SK-N-SH (cell line): ENCODE data around the gene CUX1. TPM values are rescaled to one million over a fixed set of nuclear protein-coding genes. Genes with fewer than 3 reads are reported as not detected.

Experiments
- CTCF ChIA-PET: fragments of 300-600, 350-600 bp; formaldehyde crosslinking; extraction: SDS; loops from one replicate; lab custom pipeline; 2021; lab: Yijun Ruan, JAX
- POLR2A ChIA-PET: fragments of 350-600 bp; sonication (Branson Sonifier 250); formaldehyde crosslinking; extraction: SDS; loops from one replicate; lab custom pipeline; 2020; ENCODE audit warnings: antibody characterized with exemption, inconsistent platforms; lab: Yijun Ruan, JAX
- DNase-seq: peaks from one replicate; pipeline ENCODE4 v3.0.0; 2012
- H2AFZ ChIP-seq: fragments of 200-600 bp; sonication (generic); 2 replicates; pipeline ENCODE4 v1.8.1; 2016; ENCODE audit warnings: antibody characterized with exemption, mild to moderate bottlenecking, low read depth
- H3F3A ChIP-seq: fragments of 200-600 bp; sonication (generic); replicated peaks from 2 replicates; pipeline ENCODE3; 2016; ENCODE audit warnings: antibody characterized with exemption, mild to moderate bottlenecking; ENCODE audit not compliant: insufficient read depth
- H3K27ac ChIP-seq, 2 experiments: fragments of 200-500 bp in 1 of 2; fragments of 200-600 bp in 1 of 2; sonication (Bioruptor generic) in 1 of 2; sonication (generic), shearing (Covaris generic) in 1 of 2; 2 replicates each; pipeline versions ENCODE4 v1.5.1 to v1.6.1; 2014 to 2016; ENCODE audit warnings: low read depth in 2 of 2, inconsistent platforms in 1 of 2, low read length in 1 of 2, mild to moderate bottlenecking in 1 of 2, mixed read lengths in 1 of 2
- H3K27me3 ChIP-seq: fragments of 200-600 bp; sonication (generic), shearing (Covaris generic); 2 replicates; pipeline ENCODE4 v1.6.1; 2016; ENCODE audit warnings: mixed run types; ENCODE audit not compliant: insufficient read depth
- H3K36me3 ChIP-seq, 2 experiments: fragments of 200-500 bp in 1 of 2; fragments of 200-600 bp in 1 of 2; sonication (Bioruptor generic) in 1 of 2; sonication (generic) in 1 of 2; replicated peaks in 1 of 2; 2 replicates each; pipeline versions ENCODE3 to v1.5.1; 2014 to 2016; ENCODE audit warnings: low read length in 1 of 2, mild to moderate bottlenecking in 1 of 2; ENCODE audit not compliant: insufficient read depth in 2 of 2, control insufficient read depth in 1 of 2
- H3K4me1 ChIP-seq, 2 experiments: fragments of 200-500 bp in 1 of 2; fragments of 200-600 bp in 1 of 2; sonication (Bioruptor generic) in 1 of 2; sonication (generic), shearing (Covaris generic) in 1 of 2; 2 replicates each; pipeline versions ENCODE4 v1.5.1 to v1.6.1; 2014 to 2016; ENCODE audit warnings: low read depth in 1 of 2, low read length in 1 of 2, mixed run types in 1 of 2; ENCODE audit not compliant: insufficient read depth in 2 of 2, control insufficient read depth in 1 of 2
- H3K4me2 ChIP-seq: fragments of 200-600 bp; sonication (generic), shearing (Covaris generic); 2 replicates; pipeline ENCODE4 v1.6.1; 2017; ENCODE audit warnings: mixed run types
- H3K4me3 ChIP-seq, 2 experiments: fragments of 200-500 bp in 1 of 2; fragments of 200-600 bp in 1 of 2; sonication (Bioruptor generic) in 1 of 2; sonication (generic), shearing (Covaris generic) in 1 of 2; 2 replicates each; pipeline versions ENCODE4 v1.5.1 to v1.8.1; 2014 to 2016; ENCODE audit warnings: low read depth in 2 of 2, inconsistent platforms in 1 of 2, low read length in 1 of 2, mild to moderate bottlenecking in 1 of 2, mixed read lengths in 1 of 2, moderate library complexity in 1 of 2
- H3K79me2 ChIP-seq: fragments of 200-600 bp; sonication (generic); 2 replicates; pipeline ENCODE4 v1.8.1; 2017; ENCODE audit warnings: mild to moderate bottlenecking; ENCODE audit not compliant: insufficient read depth
- H3K9ac ChIP-seq: fragments of 200-600 bp; sonication (generic); 2 replicates; pipeline ENCODE4 v1.6.1; 2017; ENCODE audit warnings: mixed run types
- H3K9me2 ChIP-seq: fragments of 200-600 bp; sonication (generic); 2 replicates; pipeline ENCODE4 v1.6.1; 2017; ENCODE audit warnings: mixed run types
- H3K9me3 ChIP-seq: fragments of 200-600 bp; sonication (generic); 2 replicates; pipeline ENCODE4 v1.6.1; 2017; ENCODE audit warnings: mixed run types, mild to moderate bottlenecking, moderate library complexity
- H4K20me1 ChIP-seq: fragments of 200-600 bp; sonication (generic); 2 replicates; pipeline ENCODE4 v1.6.1; 2017; ENCODE audit warnings: mild to moderate bottlenecking, mixed run types; ENCODE audit not compliant: insufficient read depth
- CHD2 ChIP-seq: fragments of 150-350 bp; IDR thresholded peaks from 2 replicates; pipeline ENCODE4 v1.6.1; 2018; ENCODE audit warnings: low read length; ENCODE audit not compliant: partially characterized antibody
- CTCF ChIP-seq: fragments of 200-600 bp; sonication (generic); IDR thresholded peaks from 2 replicates; pipeline ENCODE4 v1.6.1; 2017; ENCODE audit warnings: antibody characterized with exemption, mild to moderate bottlenecking, moderate library complexity
- ELF1 ChIP-seq: IDR thresholded peaks from 2 replicates; pipeline ENCODE4 v1.4.0; 2012
- EP300 ChIP-seq, 2 experiments: IDR thresholded peaks; 2 replicates each; pipeline versions ENCODE4 v1.4.0 to v1.6.1; 2012; ENCODE audit warnings: borderline replicate concordance in 1 of 2, low read depth in 1 of 2, low read length in 1 of 2
- EZH2phosphoT487 ChIP-seq: fragments of 200-600 bp; sonication (generic); IDR thresholded peaks from 2 replicates; pipeline ENCODE4 v1.6.1; 2017; ENCODE audit warnings: low read depth, mixed run types, mild to moderate bottlenecking, antibody characterized with exemption, moderate library complexity, borderline replicate concordance
- FOXJ3 ChIP-seq: sonication (generic); formaldehyde crosslinking; IDR thresholded peaks from 2 replicates; pipeline ENCODE4 v1.5.1; 2020; ENCODE audit warnings: mild to moderate bottlenecking, missing genetic modification reagents
- FOXM1 ChIP-seq: IDR thresholded peaks from 2 replicates; pipeline ENCODE4 v1.4.0; 2012; ENCODE audit warnings: low read depth, mild to moderate bottlenecking
- GABPA ChIP-seq: IDR thresholded peaks from 2 replicates; pipeline ENCODE4 v1.4.0; 2012; ENCODE audit warnings: low read depth, mild to moderate bottlenecking
- GATA2 ChIP-seq: sonication (generic); formaldehyde crosslinking; IDR thresholded peaks from 2 replicates; pipeline ENCODE4 v1.5.0; 2020; ENCODE audit warnings: mild to moderate bottlenecking, missing genetic modification reagents
- JUND ChIP-seq: IDR thresholded peaks from 2 replicates; pipeline ENCODE4 v1.4.0; 2012
- NFIC ChIP-seq: IDR thresholded peaks from 2 replicates; pipeline ENCODE4 v1.4.0; 2012; ENCODE audit warnings: borderline replicate concordance
- NRF1 ChIP-seq: IDR thresholded peaks from 2 replicates; pipeline ENCODE4 v1.6.1; 2012; ENCODE audit warnings: low read depth, mild to moderate bottlenecking, low read length
- RCOR1 ChIP-seq: fragments of 150-350 bp; IDR thresholded peaks from 2 replicates; pipeline ENCODE4 v1.6.1; 2017; ENCODE audit warnings: antibody characterized with exemption, low read length
- RFX5 ChIP-seq: IDR thresholded peaks from 2 replicates; pipeline ENCODE4 v1.6.1; 2012; ENCODE audit warnings: mild to moderate bottlenecking, improper control_type of control experiment, low read length
- RXRA ChIP-seq: IDR thresholded peaks from 2 replicates; pipeline ENCODE4 v1.4.0; 2012; ENCODE audit warnings: low read depth, mild to moderate bottlenecking, borderline replicate concordance
- TAF1 ChIP-seq: IDR thresholded peaks from 2 replicates; pipeline ENCODE4 v1.6.1; 2012; ENCODE audit warnings: low read depth, mild to moderate bottlenecking, low read length, moderate library complexity, borderline replicate concordance
- TCF12 ChIP-seq: IDR thresholded peaks from 2 replicates; pipeline ENCODE4 v1.4.0; 2012
- YY1 ChIP-seq: IDR thresholded peaks from 2 replicates; pipeline ENCODE4 v1.4.0; 2012; ENCODE audit warnings: low read depth, mild to moderate bottlenecking
- whole genome bisulfite sequencing: methylation state at CpG from one replicate; pipeline ENCODE4 v1.1.6; 2017; ENCODE audit warnings: low lambda C conversion rate; 5-methylcytosine and 5-hydroxymethylcytosine counted together
- polyA plus RNA-seq, 3 experiments: library from polyadenylated mRNA; depleted of rRNA; stranded (reverse); fragments of >200 nt; gene quantifications; 2 replicates each; pipeline ENCODE4 v1.2.3, GENCODE V29; 2012
- TF ChIP-seq, protein P1 (sequence below): IDR thresholded peaks from 2 replicates; pipeline ENCODE4; 2012
- TF ChIP-seq, protein P2 (sequence below): IDR thresholded peaks from 2 replicates; pipeline ENCODE4 v1.4.0; 2012; ENCODE audit warnings: low read depth

Gene CUX1
- polyA plus RNA-seq, 1 of the 3 experiments (the other 2 are of a cell fraction), result 68.6 TPM

GRCh38 chr7:102106625-102107024, 289.2 kb downstream of the CUX1 start:
- POLR2A ChIA-PET, result no interaction called here
- H3K4me1 ChIP-seq, result no peaks in the 10 kb centered on the region
- H3K36me3 ChIP-seq, result peaks cover 11 to 28% of the 10 kb centered on the region in 2 experiments
- H3K9me2 ChIP-seq, result no peaks in the 10 kb centered on the region
- H3K4me2 ChIP-seq, result no peak overlapping the region
- H3K27me3 ChIP-seq, result no peaks in the 10 kb centered on the region
- CTCF ChIA-PET, result interaction anchor here (0.6 kb wide), 1 partner anchor 548 kb away, joined by 3 read pairs; no protein-coding TSS in a partner anchor
- H3K79me2 ChIP-seq, result no peaks in the 10 kb centered on the region
- H3K4me3 ChIP-seq, result no peak overlapping the region
- peaks cover 16% of the 10 kb centered on the region for H3F3A ChIP-seq
- no peak for DNase-seq
- H3K9me3 ChIP-seq, result no peaks in the 10 kb centered on the region
- whole genome bisulfite sequencing, result 96% methylated on average over 5 of the region's 5 CpGs
- H3K9ac ChIP-seq, result no peak overlapping the region
- H4K20me1 ChIP-seq, result no peaks in the 10 kb centered on the region
- TF ChIP-seq JUND, result no peak
- TF ChIP-seq RCOR1, result no peak
- TF ChIP-seq NFIC, result no peak
- TF ChIP-seq ELF1, result no peak
- TF ChIP-seq CHD2, result no peak
- TF ChIP-seq FOXJ3, result no peak
- no peak for TF ChIP-seq RFX5
- no peak for TF ChIP-seq EP300 (IDR thresholded peaks at IDR 0.05; ENCODE audit: borderline replicate concordance in 1 of 2, low read depth in 1 of 2, low read length in 1 of 2)
- TF ChIP-seq CTCF, result no peak
- TF ChIP-seq, protein P1, sequence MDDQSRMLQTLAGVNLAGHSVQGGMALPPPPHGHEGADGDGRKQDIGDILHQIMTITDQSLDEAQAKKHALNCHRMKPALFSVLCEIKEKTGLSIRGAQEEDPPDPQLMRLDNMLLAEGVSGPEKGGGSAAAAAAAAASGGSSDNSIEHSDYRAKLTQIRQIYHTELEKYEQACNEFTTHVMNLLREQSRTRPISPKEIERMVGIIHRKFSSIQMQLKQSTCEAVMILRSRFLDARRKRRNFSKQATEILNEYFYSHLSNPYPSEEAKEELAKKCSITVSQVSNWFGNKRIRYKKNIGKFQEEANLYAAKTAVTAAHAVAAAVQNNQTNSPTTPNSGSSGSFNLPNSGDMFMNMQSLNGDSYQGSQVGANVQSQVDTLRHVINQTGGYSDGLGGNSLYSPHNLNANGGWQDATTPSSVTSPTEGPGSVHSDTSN, result no peak
- no peak for TF ChIP-seq EZH2phosphoT487
- TF ChIP-seq FOXM1, result no peak
- TF ChIP-seq, all 33 proteins: peak for 0
- Histone ChIP-seq H3K27ac (no peak overlapping the region), H2AFZ (no peak overlapping the region)

- no peak for TF ChIP-seq NRF1
- TF ChIP-seq EP300 (IDR thresholded peaks at IDR 0.05; ENCODE audit: borderline replicate concordance in 1 of 2, low read depth in 1 of 2, low read length in 1 of 2), result no peak
- TF ChIP-seq RFX5, result no peak
- TF ChIP-seq CTCF, result no peak
- no peak for TF ChIP-seq NFIC
- TF ChIP-seq GATA2 (CRISPR knock-in tag), result no peak
- no peak for TF ChIP-seq RXRA
- no peak for TF ChIP-seq YY1
- no peak for TF ChIP-seq GABPA
- TF ChIP-seq, protein P2, sequence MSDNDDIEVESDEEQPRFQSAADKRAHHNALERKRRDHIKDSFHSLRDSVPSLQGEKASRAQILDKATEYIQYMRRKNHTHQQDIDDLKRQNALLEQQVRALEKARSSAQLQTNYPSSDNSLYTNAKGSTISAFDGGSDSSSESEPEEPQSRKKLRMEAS, result no peak
- no peak for TF ChIP-seq JUND
- no peak for TF ChIP-seq RCOR1
- TF ChIP-seq, protein P1, result no peak
- no peak for TF ChIP-seq TAF1
- no peak for TF ChIP-seq TCF12
- Histone ChIP-seq H3K36me3 (peaks cover 11 to 36% of the 10 kb centered on the region in 2 experiments), H3K79me2 (no peaks in the 10 kb centered on the region), H3K9ac (no peak overlapping the region), H3K4me3 (no peak overlapping the region), H4K20me1 (no peaks in the 10 kb centered on the region), H3K4me1 (no peaks in the 10 kb centered on the region), H3F3A (peaks cover 16% of the 10 kb centered on the region), H3K9me3 (no peaks in the 10 kb centered on the region), H3K27ac (no peak overlapping the region), H2AFZ (no peak overlapping the region), H3K9me2 (no peaks in the 10 kb centered on the region), H3K4me2 (no peak overlapping the region), H3K27me3 (no peaks in the 10 kb centered on the region)
- no peak for DNase-seq
- CTCF ChIA-PET, result no interaction called here
- 96% methylated on average over 19 of the region's 19 CpGs for WGBS
- POLR2A ChIA-PET, result no interaction called here
Observed at GRCh38 chr7:102107474-102108104, 290.2 kb downstream of the CUX1 start.
